ENCODE data around the gene OFD1.

OFD1 gene

GRCh38 chrX:13794417-13794816 lies 59.9 kb downstream of the OFD1 start:
- no peak for DNase-seq (ENCODE audit: low read depth)

DNA sequence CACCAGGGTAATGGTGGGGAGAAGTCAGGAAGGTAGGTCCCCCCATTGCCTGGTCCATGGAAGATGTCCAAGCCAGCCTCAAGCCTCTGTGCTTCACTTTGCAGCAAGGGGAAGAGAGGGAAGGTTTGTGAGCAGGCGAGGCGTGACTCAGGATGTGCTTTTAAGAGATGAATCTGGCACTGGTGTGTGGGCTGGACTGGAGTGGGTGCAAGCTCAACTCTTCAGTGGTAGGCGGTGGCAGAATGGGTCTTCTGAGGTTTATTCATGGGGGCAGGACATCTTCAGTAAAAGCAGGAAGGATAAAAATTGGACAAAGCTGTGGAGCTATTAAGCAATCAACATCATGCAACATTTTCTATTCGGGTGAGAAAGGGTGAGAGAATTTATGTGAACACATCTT lies 63.0 kb downstream of the OFD1 start:
- DNase-seq (ENCODE audit: low read depth), result no peak

GRCh38 chrX:13798184-13798583 lies 63.6 kb downstream of the OFD1 start:
- no peak for DNase-seq (ENCODE audit: low read depth)

- no peak for DNase-seq (ENCODE audit: low read depth)
Measured at GRCh38 chrX:13803116-13803515, 68.6 kb downstream of the OFD1 start.

GRCh38 chrX:13805241-13805640 lies 70.7 kb downstream of the OFD1 start:
- DNase-seq (ENCODE audit: low read depth), result no peak

DNA sequence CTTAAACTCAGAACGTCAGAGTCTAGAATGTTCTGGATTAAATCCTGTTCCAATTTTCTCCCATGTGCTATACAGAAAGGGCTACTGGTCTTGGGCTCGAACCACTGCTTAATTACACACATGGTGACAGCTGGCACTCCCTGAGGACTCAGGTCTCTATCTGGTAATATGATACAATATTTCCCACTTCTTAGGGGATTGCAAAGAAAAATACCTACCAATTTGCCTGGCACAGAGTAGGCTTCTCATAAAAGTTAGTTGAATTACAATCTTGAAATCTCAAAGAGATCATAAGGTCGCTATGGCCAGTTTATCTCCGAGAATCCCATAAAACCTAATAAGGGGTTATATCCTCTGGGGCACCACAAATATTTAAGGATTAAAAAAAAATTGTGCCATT lies 73.7 kb downstream of the OFD1 start:
- no peak for DNase-seq (ENCODE audit: low read depth)

DNA sequence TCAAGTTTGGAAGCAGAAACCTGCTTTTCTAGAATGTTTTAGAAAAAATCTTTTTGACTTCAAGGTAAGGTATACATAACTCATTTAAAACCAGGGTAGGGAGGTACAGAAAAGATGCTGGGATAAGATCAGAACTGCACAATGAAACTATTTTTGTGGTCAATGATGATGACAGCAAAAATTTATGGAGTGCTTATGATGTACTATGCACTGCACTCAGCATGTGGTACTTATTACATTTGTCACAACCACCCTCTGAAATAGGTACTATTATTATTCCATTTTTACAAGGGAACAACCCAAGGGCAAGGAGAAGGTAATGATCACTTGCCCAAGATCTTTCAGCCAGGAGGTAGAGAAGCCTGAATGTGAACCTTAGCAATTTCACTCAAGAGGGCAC lies 74.3 kb downstream of the OFD1 start:
- no peak for DNase-seq (ENCODE audit: low read depth)

- DNase-seq (ENCODE audit: low read depth), result no peak
Measured at GRCh38 chrX:13815664-13816063, 81.1 kb downstream of the OFD1 start.

DNA sequence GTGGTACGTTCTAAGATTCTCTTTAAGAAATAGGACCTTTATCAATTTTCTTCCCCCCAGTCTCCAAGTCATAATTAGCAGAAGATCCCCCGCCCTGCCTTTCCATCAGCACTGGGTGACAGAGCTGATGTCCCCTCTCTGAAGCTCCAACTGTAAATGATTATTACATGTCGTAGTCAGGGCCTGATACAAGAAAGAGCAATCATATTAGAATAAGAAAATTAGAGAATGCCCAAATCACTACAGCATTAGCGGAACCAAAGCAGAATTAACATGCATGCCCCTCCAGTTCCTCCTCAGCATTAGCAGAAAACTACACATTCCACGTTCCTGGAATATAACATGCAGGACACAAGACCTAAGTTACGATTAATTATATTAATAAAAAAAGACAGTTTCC lies 81.6 kb downstream of the OFD1 start:
- no peak for DNase-seq (ENCODE audit: low read depth)

- DNase-seq (ENCODE audit: low read depth), result no peak
Measured at GRCh38 chrX:13816643-13817627, 82.4 kb downstream of the OFD1 start, which contains the start of gene GPM6B. Gene GPM6B, minus strand, starts transcription at chrX:13817093. Its CDS starts 189 bp downstream, at chrX:13816904.
